K562 (cell line): Measurements from ENCODE around the gene PPARG. TPM values are rescaled to one million over a fixed set of nuclear protein-coding genes. Genes with fewer than 3 reads are reported as not detected.

Experiments
- ATAC-seq: fragments of 200-7000 bp; cut with Tn5 transposase; 3 replicates; pipeline ENCODE4 v1.9.1; 2020; ENCODE audit warnings: moderate library complexity
- BruUV-seq: library from RNA; stranded (reverse); fragments of 400-500 nt; replicated peaks from 2 replicates; lab custom pipeline; 2021; lab: Mats Ljungman, UMichigan
- CTCF ChIA-PET: fragments of 300-600 bp; formaldehyde crosslinking; extraction: SDS; loops from one replicate; lab custom pipeline; 2021; ENCODE audit warnings: low intra/inter-chr PET ratio; lab: Yijun Ruan, JAX
- POLR2A ChIA-PET: fragments of 300-600, 350-650 bp; sonication (Branson Sonifier 250); formaldehyde crosslinking; extraction: SDS; loops from one replicate; lab custom pipeline; 2021; ENCODE audit warnings: antibody characterized with exemption, inconsistent platforms; lab: Yijun Ruan, JAX
- DNase-seq, 4 experiments: peaks; one replicate each; pipeline versions ENCODE4 v3.0.0 to v3.0.0-alpha.2; 2011 to 2018; ENCODE audit warnings: low spot score in 3 of 4, mixed read lengths in 3 of 4; ENCODE audit errors: extremely low read depth in 1 of 4
- FAIRE-seq: peaks from 2 replicates; lab custom pipeline; 2011; peaks lifted over from hg19 to GRCh38; lab: Jason Lieb, UNC
- H2AFZ ChIP-seq: 2 replicates; pipeline ENCODE4 v1.6.0; 2011; ENCODE audit warnings: low read depth, low read length, control low read depth, inconsistent platforms
- H3K27ac ChIP-seq: fragments of 200-600 bp; 3 replicates; pipeline ENCODE4 v1.8.0; 2011; ENCODE audit warnings: low read depth, mild to moderate bottlenecking, control low read depth, inconsistent platforms, low read length, moderate library complexity, mixed read lengths; ENCODE audit errors: extremely low read depth
- H3K27me3 ChIP-seq, 2 experiments: fragments of 300-600 bp in 1 of 2; 2 replicates in 1 of 2; 3 replicates in 1 of 2; pipeline versions ENCODE4 v1.6.0 to v1.8.0; 2011; ENCODE audit warnings: inconsistent platforms in 2 of 2, low read length in 2 of 2, mild to moderate bottlenecking in 1 of 2, mixed read lengths in 1 of 2, moderate library complexity in 1 of 2; ENCODE audit not compliant: control insufficient read depth in 2 of 2, insufficient read depth in 2 of 2
- H3K36me3 ChIP-seq: fragments of 300-600 bp; 3 replicates; pipeline ENCODE4 v1.8.0; 2011; ENCODE audit warnings: mild to moderate bottlenecking, low read length, inconsistent platforms; ENCODE audit not compliant: control insufficient read depth, insufficient read depth
- H3K4me1 ChIP-seq, 2 experiments: fragments of 200-600 bp in 1 of 2; replicated peaks in 1 of 2; 2 replicates in 1 of 2; 3 replicates in 1 of 2; pipeline versions ENCODE4 v1.5.1 to v1.8.0; 2011; ENCODE audit warnings: inconsistent platforms in 2 of 2, low read length in 2 of 2, mild to moderate bottlenecking in 1 of 2, mixed read lengths in 1 of 2, moderate library complexity in 1 of 2; ENCODE audit not compliant: control insufficient read depth in 2 of 2, insufficient read depth in 2 of 2
- H3K4me2 ChIP-seq: 2 replicates; pipeline ENCODE4 v1.6.1; 2011; ENCODE audit warnings: low read length, control low read depth, inconsistent platforms, mixed read lengths; ENCODE audit not compliant: insufficient read depth
- H3K4me3 ChIP-seq: fragments of 200-600 bp; sonication (generic), shearing (Covaris generic); 2 replicates; pipeline ENCODE4 v1.5.1; 2016; ENCODE audit warnings: control low read depth, inconsistent platforms
- H3K79me2 ChIP-seq: fragments of 200-600 bp; 3 replicates; pipeline ENCODE4 v1.8.0; 2011; ENCODE audit warnings: low read length, inconsistent platforms; ENCODE audit not compliant: control insufficient read depth, insufficient read depth
- H3K9ac ChIP-seq, 2 experiments: 2 replicates each; pipeline versions ENCODE4 v1.6.0 to v1.6.1; 2011; ENCODE audit warnings: low read depth in 2 of 2, low read length in 2 of 2, control low read depth in 1 of 2, inconsistent platforms in 1 of 2, mild to moderate bottlenecking in 1 of 2, mixed read lengths in 1 of 2; ENCODE audit not compliant: insufficient read depth in 1 of 2
- H3K9me1 ChIP-seq: one replicate; pipeline ENCODE4 v1.6.0; 2011; ENCODE audit warnings: inconsistent platforms, mild to moderate bottlenecking, low read length, moderate library complexity; ENCODE audit not compliant: control insufficient read depth, insufficient read depth
- H3K9me3 ChIP-seq: replicated peaks from 2 replicates; pipeline ENCODE4 v1.5.1; 2011; ENCODE audit warnings: low read depth, low read length, inconsistent platforms; ENCODE audit not compliant: control insufficient read depth, insufficient read depth
- H4K20me1 ChIP-seq: replicated peaks from 2 replicates; pipeline ENCODE4 v1.6.1; 2011; ENCODE audit warnings: low read length, inconsistent platforms, mixed read lengths; ENCODE audit not compliant: control insufficient read depth, insufficient read depth
- DDX20 ChIP-seq: fragments of 450-650 bp; IDR thresholded peaks from 2 replicates; pipeline ENCODE4 v1.6.1; 2016; ENCODE audit warnings: missing genetic modification characterization, low read depth, mild to moderate bottlenecking, missing compliant biosample characterization, moderate library complexity
- L3MBTL2 ChIP-seq: fragments of 450-650 bp; IDR thresholded peaks from 2 replicates; pipeline ENCODE4 v1.6.1; 2016; ENCODE audit warnings: mild to moderate bottlenecking, moderate library complexity
- ZBTB11 ChIP-seq, 3 experiments: fragments of 200-800 bp in 1 of 3; fragments of 250-450 bp in 1 of 3; fragments of 450-650 bp in 1 of 3; sonication (Bioruptor Pico) in 1 of 3; sonication (Bioruptor generic) in 1 of 3; formaldehyde crosslinking in 1 of 3; IDR thresholded peaks; 2 replicates each; pipeline versions ENCODE4 v1.6.1 to v1.8.0; 2016 to 2022; ENCODE audit warnings: mild to moderate bottlenecking in 2 of 3, missing genetic modification characterization in 2 of 3, missing compliant biosample characterization in 1 of 3, moderate library complexity in 1 of 3
- WGBS: fragments of 100-300 bp; shearing (Covaris generic); methylation state at CpG from one replicate; pipeline ENCODE4 v1.1.6; 2016; ENCODE audit warnings: low coverage, mixed read lengths; ENCODE audit not compliant: insufficient coverage; ENCODE audit errors: missing lambda C conversion rate; 5-methylcytosine and 5-hydroxymethylcytosine counted together
- in situ Hi-C: fragments of 300-500 bp; cut with MboI; formaldehyde crosslinking; loops from 4 replicates; pipeline ENCODE4 v1.15.0; 2018; ENCODE audit warnings: inconsistent platforms, mixed read lengths
- intact Hi-C: fragments of 100-400 bp; cut with micrococcal nuclease; formaldehyde crosslinking; loops from 2 replicates; pipeline ENCODE4 v1.14.2; 2022
- polyA plus RNA-seq, 8 experiments: library from polyadenylated mRNA; depleted of rRNA in 4 of 8; stranded (reverse) in 5 of 8; unstranded in 3 of 8; fragments of >200 nt; fragmentation: Nextera tagmentation in 2 of 8; fragmentation: Illumina TruSeq in 1 of 8; extraction: Ambion mirVana in 2 of 8; extraction: Trizol in 1 of 8; gene quantifications; 2 replicates each; pipeline versions ENCODE4 v1.2.1 to v1.2.3, GENCODE V29; 2011 to 2014; ENCODE audit warnings: inconsistent platforms in 1 of 8, missing spikeins in 1 of 8
- total RNA-seq, 7 experiments: library from RNA; depleted of rRNA in 6 of 7; stranded (reverse); fragments of >200 nt in 6 of 7; fragmentation: Illumina TruSeq in 2 of 7; extraction: Trizol in 2 of 7; gene quantifications; 2 replicates each; pipeline versions ENCODE4 v1.2.1 to v1.2.3, GENCODE V29; 2011 to 2021; ENCODE audit warnings: low replicate concordance in 1 of 7
- TF ChIP-seq, protein P1 (sequence below): sonication (generic); formaldehyde crosslinking; IDR thresholded peaks from 2 replicates; pipeline ENCODE4 v1.8.0; 2023; ENCODE audit warnings: mild to moderate bottlenecking, missing genetic modification reagents

The PPARG gene
- total and polyA plus RNA-seq, 9 of the 15 experiments (the other 6 are each of a cell fraction or from before 2014, with no cell fraction given): not detected

GRCh38 chr3:12439161-12439940 lies 150.5 kb downstream of the PPARG start (continued):
- TF ChIP-seq ZBTB11 (CRISPR knock-in tag; IDR thresholded peaks at IDR 0.05): no peak
- TF ChIP-seq DDX20 (tag): no peak
- TF ChIP-seq L3MBTL2: no peak

DNA sequence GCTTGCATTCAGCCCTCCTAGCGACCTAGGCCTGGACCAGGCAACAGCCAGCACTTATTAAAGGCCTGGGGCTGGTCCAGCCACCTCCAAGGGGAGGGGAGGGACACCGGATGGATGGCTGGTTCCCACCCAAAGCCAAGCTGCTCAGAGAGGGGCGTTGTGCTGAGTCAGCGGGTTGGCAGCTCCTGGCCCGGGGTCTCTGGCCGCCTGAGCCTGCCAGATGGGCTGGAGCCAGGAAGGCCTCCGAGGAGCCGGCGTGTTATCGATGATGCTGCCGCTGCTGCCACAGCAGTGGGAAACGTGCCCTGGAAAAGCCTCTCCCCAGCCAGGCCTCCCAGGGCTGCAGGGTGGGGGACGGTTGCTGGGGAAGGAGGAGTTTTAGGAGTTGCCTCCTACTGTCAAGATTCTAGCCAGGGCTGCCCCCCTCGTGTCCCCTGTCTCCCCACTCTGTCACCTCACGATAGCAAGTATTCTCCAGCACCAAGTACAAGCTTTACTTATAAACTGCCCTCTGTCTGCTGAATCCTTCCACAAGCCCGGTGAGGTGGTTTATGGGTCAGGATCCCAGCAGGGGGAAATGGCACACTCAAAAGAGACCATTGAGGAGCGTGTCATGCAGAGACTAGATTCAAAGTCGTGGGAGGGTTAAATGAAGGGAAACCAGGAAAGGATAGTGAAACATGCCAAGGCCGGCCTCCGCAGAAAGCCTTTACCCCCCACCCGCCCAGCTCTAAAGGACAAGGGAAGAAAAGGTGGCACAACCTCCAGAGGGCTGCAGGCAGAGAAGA lies 152.3 kb downstream of the PPARG start:
- H3K9me3 ChIP-seq: no peaks in the 10 kb centered on the region
- FAIRE-seq (no peak), DNase-seq (no peak), ATAC-seq (no peak)
- H3K9ac ChIP-seq: no peak overlapping the region
- H3K4me2 ChIP-seq: no peak overlapping the region
- H3K36me3 ChIP-seq: no peaks in the 10 kb centered on the region
- no TSS peak for BruUV-seq
- H3K27ac ChIP-seq: no peak overlapping the region
- in situ Hi-C loops: no loop called here
- CTCF ChIA-PET: no interaction called here
- H3K79me2 ChIP-seq: no peaks in the 10 kb centered on the region
- H3K4me1 ChIP-seq: peaks cover 0 to 6% of the 10 kb centered on the region in 2 experiments; a peak in 2 of 5 replicates
- WGBS: 1% methylated on average over 19 of the region's 21 CpGs
- H3K9me1 ChIP-seq: no peaks in the 10 kb centered on the region
- POLR2A ChIA-PET: interaction anchor here (0.7 to 1.5 kb wide), 4 partner anchors 10 to 110 kb away, joined by 3 to 5 read pairs (median 4); no protein-coding TSS in a partner anchor
- intact Hi-C loops: no loop called here
- no peaks in the 10 kb centered on the region; the same call in 1 of the 2 replicates for H4K20me1 ChIP-seq
- H3K27me3 ChIP-seq: peaks cover 71 to 95% of the 10 kb centered on the region in 2 experiments
- no peak overlapping the region for H3K4me3 ChIP-seq
- no peak overlapping the region for H2AFZ ChIP-seq
- TF ChIP-seq, protein P1, sequence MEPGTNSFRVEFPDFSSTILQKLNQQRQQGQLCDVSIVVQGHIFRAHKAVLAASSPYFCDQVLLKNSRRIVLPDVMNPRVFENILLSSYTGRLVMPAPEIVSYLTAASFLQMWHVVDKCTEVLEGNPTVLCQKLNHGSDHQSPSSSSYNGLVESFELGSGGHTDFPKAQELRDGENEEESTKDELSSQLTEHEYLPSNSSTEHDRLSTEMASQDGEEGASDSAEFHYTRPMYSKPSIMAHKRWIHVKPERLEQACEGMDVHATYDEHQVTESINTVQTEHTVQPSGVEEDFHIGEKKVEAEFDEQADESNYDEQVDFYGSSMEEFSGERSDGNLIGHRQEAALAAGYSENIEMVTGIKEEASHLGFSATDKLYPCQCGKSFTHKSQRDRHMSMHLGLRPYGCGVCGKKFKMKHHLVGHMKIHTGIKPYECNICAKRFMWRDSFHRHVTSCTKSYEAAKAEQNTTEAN: no peak
